A204.1 (cell line): ENCODE data around the gene ARSG.

Experiments used
- FAIRE-seq: peaks from 2 replicates; lab custom pipeline; 2012; peaks lifted over from hg19 to GRCh38; lab: Jason Lieb, UNC

Gene ARSG

DNA sequence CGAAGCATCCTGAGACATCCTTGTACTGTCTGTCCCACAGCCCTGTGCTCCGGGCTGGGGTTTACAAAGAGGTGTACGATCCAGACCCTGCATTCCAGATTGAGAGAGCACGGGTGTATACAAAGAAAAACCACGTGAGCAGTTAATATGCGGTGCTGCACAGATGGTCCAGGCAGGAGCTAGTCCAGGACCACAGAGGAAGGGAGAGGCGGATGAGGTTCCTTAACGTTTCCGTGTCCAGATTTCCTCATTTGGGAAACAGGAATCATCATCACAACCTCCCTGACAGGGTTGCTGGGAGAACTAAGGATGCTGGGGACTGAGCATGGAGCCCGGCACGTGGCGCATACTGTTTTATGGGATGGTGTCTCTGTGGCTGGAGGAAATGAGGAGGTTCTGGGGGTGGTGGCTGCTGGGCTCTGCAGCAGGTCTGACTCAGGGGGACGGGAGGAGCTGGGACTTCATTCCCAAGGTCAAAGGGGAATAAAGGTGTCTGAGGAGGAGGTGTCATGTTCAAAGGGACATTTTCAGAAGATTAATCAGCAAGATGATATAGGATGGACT, 139.8 kb downstream of the ARSG start:
- FAIRE-seq: no peak

GRCh38 chr17:68431661-68432071, 140.4 kb downstream of the ARSG start:
- FAIRE-seq: no peak

DNA sequence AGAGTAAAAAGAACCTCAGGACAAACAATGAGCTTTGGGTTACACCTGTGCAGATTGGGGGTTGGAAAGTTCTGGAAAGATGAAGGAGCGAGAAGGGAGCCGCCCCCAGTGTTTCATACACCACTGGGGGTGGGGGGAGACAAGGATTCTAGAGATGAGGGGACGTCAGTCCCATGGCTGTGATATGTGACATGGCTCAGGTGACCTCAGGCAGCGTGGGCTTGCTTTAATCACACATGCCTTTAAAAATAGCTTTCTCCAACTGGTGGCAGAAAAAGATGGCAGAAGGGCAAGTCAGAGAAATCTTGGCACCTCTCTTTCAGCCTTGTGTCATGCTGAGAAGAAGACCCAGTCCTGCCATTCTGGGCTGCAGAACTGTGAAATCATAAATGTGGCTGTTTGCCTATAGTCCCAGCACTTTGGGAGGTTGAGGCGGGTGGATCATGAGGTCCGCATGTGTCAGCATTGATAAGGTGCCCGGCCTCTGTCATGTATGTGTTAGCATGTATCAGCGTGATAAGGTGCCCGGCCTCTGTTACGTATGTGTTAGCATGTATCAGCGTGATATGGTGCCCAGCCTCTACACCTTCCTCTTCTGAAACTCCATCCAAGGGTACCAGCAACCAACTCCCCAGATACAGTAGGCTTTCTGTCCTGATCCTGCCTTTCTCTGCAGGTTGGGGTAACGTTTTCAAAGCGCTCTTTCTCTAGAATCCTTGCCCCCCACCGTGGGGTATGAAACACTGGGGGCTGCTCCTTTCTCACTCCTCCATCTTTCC, 141.0 kb downstream of the ARSG start:
- FAIRE-seq: no peak

DNA sequence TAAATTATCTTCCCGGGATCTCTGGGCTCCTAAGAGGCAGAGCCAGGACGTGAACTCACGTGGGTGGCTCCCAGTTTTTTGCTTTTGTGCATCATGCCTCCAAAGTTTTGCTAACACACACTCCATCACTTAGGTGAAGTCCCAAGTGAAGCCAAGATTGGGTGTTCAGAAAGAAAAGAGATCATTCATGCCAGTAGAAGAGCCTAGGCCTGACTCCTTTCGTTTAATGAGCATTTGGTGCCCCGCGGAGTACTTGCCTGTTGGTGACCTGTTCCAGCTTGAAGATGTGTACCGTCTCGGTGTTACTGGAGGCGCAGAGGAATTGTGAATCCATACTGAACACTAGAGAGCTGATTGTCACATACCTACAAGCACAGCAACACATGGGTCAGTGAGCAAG, 141.9 kb downstream of the ARSG start:
- FAIRE-seq: no peak

DNA sequence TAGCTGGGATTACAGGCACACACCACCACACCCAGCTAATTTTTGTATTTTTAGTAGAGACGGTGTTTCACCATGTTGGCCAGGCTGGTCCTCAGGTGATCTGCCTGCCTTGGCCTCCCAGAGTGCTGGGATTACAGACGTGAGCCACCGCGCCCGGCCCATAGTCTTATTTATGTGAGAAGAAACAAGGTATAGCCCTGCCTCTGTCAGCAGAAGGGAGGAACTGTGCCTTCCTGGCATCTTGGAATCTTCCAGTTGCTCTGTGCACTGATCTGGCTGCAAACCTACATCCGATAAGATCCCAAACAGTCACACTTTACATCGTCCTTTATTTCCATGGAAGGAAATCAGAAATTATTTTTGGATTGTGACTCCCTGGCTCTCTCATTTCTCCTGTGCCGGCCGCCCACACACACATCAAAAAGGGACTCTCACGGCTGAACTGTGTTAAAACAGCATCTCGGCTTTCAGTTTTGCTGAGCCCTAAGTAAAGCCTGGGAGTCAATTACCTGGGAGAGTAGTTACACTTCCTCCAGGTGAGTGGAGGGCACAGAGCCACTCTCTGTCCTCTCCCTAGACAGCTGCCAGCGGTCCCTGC, 142.7 kb downstream of the ARSG start:
- no peak for FAIRE-seq

GRCh38 chr17:68435361-68435760, 144.1 kb downstream of the ARSG start:
- FAIRE-seq: no peak

GRCh38 chr17:68435876-68436842, 144.9 kb downstream of the ARSG start:
- FAIRE-seq: no peak

DNA sequence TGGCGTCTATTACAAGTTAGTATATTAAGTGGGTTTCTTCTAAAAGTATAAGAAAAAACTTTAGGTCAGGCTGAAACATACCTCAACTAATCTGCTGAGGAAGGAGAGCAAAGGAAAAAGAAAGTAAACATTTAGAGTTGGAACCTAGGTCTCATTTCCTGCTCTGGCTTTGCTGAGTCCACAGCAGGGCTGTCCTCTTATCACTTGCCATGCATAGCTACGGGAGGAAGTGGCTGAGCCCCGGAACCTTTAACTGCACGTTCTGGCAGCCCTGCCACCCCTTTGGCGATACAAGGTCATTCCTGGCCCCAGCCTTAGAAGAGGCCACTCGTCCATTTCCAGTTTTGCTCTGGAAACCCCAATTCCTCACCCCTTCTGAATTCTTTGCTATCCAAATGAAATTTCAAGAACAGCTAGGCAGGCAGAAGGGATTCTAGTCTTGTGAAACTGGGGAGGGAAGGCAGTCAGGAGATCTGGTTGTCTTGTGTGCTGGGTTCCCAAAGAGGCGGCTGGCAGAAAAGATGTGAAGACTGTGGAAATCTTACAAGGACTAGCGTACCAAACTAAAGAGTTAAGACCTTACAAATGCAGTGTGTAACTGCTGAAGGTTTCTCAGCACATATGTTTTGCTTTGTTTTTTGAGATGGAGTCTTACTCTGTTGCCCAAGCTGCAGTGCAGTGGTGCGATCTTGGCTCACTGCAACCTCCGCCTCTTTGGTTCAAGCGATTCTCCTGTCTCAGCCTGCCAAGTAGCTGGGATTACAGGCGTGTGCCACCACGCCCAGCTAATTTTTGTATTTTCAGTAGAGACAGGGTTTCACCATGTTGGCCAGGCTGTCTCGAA, 146.9 kb downstream of the ARSG start:
- no peak for FAIRE-seq

GRCh38 chr17:68439656-68440290, 148.5 kb downstream of the ARSG start:
- FAIRE-seq: no peak

DNA sequence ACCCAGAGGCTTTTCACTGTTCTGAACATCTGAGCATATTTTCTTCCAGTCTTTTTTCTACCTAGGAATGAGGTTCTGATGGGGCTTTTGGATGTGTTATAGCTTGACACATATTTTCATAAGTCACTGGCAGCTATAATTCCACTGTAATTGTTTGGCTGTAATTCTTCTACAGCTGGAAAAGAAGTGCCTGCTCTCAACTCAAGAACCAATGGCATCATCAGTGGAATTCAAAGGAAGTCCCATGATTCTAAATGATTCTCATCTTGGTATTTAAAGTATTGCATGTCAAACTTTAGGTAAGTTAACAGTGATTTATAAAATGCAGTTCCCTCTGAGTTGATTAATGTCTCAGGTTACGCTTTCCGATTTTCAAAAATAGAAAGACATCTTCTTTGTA, 149.2 kb downstream of the ARSG start:
- no peak for FAIRE-seq

DNA sequence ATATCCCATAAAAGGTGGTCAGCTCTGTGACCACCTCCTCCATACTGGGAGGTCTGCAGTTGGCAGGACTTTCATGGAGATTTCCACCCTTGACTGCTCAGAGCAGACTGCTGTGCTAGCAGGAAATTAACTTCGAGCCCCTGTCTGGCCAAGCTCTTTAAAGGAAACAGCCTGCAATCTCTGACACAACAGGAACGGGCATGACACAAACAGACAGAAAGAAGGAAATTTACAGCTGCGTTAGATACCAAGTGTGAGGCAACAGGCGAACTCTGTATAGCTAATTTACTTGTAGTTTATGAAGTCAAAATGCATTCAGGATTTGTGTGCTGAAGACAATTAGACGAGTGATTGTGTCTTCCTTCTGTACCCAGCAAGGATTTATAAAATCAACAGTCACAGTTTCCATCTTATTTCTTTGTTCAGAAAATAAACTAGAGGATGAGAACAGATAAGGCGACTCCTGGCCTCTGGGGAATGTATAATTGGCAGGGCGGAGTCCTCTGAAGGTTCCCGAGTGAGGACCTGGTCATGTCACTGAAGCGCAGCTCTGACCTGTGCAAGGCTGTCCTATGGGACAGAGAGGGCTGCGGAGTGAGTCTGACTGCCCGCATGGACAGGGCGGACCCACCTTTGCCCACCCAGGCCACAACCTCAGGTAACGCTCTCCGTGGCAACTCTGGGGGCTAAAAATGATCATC, 149.9 kb downstream of the ARSG start:
- FAIRE-seq: no peak

DNA sequence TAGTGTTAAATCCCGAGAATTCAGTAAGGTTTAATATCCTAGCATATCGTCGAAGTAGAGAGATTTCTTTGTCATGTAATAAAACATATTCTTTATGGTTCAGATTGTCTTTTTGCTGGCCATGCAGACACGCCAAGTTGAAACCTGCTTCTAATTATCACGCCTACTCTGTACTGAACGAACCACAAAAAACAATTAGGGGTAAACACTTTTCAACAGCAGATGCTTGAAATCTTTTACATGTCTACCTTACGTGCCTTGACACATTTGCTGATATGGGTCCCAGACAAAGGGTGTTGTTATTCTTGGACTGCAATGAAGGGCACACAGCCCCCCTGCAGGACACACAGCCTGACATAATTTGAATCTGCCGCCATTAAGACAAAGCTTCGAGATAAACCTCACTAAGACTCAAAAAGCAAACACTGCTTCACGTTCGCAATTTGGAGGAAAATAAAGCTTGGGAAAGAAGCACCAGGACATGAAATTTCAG, 152.7 kb downstream of the ARSG start:
- FAIRE-seq: no peak

- no peak for FAIRE-seq
Measured at GRCh38 chr17:68445671-68446070, 154.4 kb downstream of the ARSG start.

GRCh38 chr17:68446626-68447041, 155.3 kb downstream of the ARSG start:
- FAIRE-seq: no peak

DNA sequence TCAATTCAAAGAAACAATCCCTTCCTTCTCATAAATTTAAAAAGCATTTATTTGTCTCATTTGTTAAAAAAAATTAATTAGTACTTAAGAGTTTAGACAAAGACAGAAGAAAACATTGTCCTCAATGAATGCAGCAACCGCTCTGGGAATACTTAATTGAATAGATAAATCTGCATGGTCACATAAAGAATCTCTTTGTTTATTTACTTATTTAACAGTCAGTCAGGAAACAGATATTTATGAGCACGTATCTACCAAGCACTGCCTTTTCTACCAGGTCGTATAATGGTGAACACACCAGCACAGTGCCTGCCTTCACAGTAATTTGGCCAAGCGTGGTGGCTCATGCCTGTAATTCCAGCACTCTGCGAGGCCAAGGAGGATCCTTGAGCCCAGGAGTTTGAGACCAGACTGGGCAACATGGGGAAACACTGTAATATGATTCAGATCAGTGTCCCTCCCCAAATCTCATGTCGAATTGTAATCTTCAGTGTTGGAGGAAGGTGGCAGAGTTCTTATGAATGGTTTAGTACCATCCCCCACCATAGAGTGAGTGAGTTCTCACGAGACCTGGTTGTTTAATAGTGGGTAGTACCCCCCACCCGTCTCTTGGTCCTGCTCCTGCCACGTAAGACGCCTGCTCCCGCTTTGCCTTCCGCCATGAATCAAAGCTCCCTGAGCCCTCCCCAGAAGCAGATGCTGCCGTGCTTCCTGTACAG, 157.9 kb downstream of the ARSG start:
- FAIRE-seq: no peak

GRCh38 chr17:68450391-68450790, 159.1 kb downstream of the ARSG start:
- FAIRE-seq: no peak

DNA sequence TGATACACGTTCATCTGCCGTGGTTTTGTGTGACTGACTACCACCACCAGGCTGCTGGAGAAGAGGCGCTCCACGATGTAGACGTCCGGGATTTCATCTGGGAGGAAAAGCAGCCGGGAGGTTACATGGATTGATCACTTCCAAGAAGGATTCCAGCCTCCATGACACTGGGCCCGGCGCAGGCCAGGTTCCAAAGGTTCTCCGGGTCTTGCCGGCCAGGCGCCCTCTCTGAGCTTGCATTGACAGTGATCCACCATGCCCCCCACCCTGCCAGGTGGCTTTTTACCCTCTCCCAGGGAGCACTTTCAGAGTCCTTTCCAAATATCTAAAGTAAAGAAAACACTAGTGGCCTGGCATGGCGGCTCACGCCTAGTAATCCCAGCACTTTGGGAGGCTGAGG, 159.5 kb downstream of the ARSG start:
- no peak for FAIRE-seq

DNA sequence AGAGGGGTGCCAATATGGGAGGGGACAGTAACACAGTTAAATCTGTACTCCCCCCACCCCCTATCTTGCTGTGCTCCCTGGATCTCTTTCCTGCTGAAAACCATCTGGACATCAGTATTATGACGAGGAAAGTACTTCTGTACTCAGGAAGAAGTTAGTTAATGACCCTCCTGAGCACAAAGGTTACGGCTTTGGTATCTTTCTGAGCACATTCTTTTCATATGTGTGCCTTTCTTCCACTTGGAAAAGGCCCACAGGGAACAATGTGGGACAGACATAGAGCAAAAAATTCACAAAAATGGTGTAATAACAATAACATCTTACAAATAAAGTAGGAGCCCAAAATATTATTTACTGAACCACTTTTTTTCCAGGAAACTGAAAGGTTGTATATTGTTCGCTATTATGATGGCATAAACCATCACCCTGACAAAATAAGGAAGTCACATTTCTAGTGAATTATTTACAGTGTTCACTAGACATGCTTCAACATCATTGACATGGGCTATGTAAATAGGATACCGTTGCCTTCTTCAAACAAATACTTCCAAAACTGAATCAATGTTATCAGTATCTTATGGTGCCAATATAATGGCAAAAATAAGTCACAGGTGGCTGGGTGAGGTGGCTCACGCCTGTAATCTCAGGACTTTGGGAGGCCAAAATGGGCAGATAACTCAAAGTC, 160.5 kb downstream of the ARSG start:
- FAIRE-seq: no peak

DNA sequence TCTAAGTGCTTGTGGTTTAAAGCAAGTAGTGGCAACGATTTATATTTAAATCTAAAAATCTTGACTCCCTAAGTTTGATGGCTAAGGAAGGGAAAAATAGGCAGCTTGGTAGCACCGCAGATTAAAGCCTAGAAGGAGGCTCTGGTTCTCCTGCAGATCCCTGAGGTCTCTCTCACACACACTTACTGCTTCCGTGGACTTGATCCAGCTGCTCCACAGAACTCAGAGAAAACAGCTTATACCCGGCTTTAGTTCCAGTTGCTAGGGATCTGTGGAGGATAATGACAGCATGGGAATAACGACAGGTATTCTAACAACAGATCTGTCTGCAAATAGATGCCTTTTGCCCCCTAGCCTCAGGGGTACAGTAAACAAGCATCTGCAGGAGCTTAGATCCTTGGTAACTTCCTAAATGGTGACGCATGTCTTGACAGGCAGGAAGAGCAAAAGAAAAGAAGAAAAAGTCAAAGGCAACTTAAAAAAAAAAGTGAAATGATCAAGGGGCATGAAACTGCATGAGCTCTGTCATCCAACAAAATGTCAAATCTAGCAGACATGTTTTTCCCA, 161.5 kb downstream of the ARSG start:
- FAIRE-seq: no peak
